ENCODE results near the gene GAS1.

The GAS1 gene

GRCh38 chr9:86924206-86924605, 23.1 kb downstream of the GAS1 start:
- intact Hi-C loops (cut with micrococcal nuclease): no loop called here
- Mint-ChIP-seq H3K36me3 (ENCODE audit: low read depth) (no peaks in the 10 kb centered on the region), H3K4me3 (no peak overlapping the region), H3K27me3 (peaks cover 7% of the 10 kb centered on the region), H3K27ac (no peak overlapping the region), H3K4me1 (ENCODE audit: low read depth) (no peaks in the 10 kb centered on the region), H3K9me3 (no peaks in the 10 kb centered on the region)

GRCh38 chr9:86921151-86921923, 26.0 kb downstream of the GAS1 start:
- intact Hi-C loops (cut with micrococcal nuclease): no loop called here
- H3K4me1 Mint-ChIP-seq (ENCODE audit: low read depth): no peaks in the 10 kb centered on the region

GRCh38 chr9:86918556-86918955, 28.8 kb downstream of the GAS1 start:
- no peaks in the 10 kb centered on the region for H3K27me3 Mint-ChIP-seq
- H3K4me1 Mint-ChIP-seq (ENCODE audit: low read depth): no peaks in the 10 kb centered on the region
- H3K36me3 Mint-ChIP-seq (ENCODE audit: low read depth): no peaks in the 10 kb centered on the region
- H3K27ac Mint-ChIP-seq: no peak overlapping the region
- intact Hi-C loops (cut with micrococcal nuclease): no loop called here
- H3K4me3 Mint-ChIP-seq: no peak overlapping the region
- no peaks in the 10 kb centered on the region for H3K9me3 Mint-ChIP-seq

More at GRCh38 chr9:86921151-86921923, 26.0 kb downstream of the GAS1 start:
- H3K9me3 Mint-ChIP-seq: no peaks in the 10 kb centered on the region
- H3K4me3 Mint-ChIP-seq: no peak overlapping the region
- peaks cover 3% of the 10 kb centered on the region for H3K27me3 Mint-ChIP-seq
- H3K27ac Mint-ChIP-seq: no peak overlapping the region
- H3K36me3 Mint-ChIP-seq (ENCODE audit: low read depth): no peaks in the 10 kb centered on the region

GRCh38 chr9:86912210-86912609, 35.1 kb downstream of the GAS1 start:
- Mint-ChIP-seq H3K27me3 (no peaks in the 10 kb centered on the region), H3K9me3 (peaks cover 10% of the 10 kb centered on the region), H3K4me3 (no peak overlapping the region), H3K36me3 (ENCODE audit: low read depth) (no peaks in the 10 kb centered on the region), H3K4me1 (ENCODE audit: low read depth) (no peaks in the 10 kb centered on the region), H3K27ac (no peak overlapping the region)
- intact Hi-C loops (cut with micrococcal nuclease): no loop called here

GRCh38 chr9:86909388-86909787, 37.9 kb downstream of the GAS1 start:
- H3K4me3 Mint-ChIP-seq: no peak overlapping the region

GRCh38 chr9:86908261-86908660, 39.0 kb downstream of the GAS1 start:
- Mint-ChIP-seq H3K27me3 (peaks cover 8% of the 10 kb centered on the region), H3K4me3 (no peak overlapping the region), H3K36me3 (ENCODE audit: low read depth) (no peaks in the 10 kb centered on the region), H3K9me3 (peaks cover 10% of the 10 kb centered on the region), H3K4me1 (ENCODE audit: low read depth) (no peaks in the 10 kb centered on the region), H3K27ac (no peak overlapping the region)
- intact Hi-C loops (cut with micrococcal nuclease): no loop called here

More at GRCh38 chr9:86909388-86909787, 37.9 kb downstream of the GAS1 start:
- H3K9me3 Mint-ChIP-seq: peaks cover 10% of the 10 kb centered on the region
- H3K4me1 Mint-ChIP-seq (ENCODE audit: low read depth): no peaks in the 10 kb centered on the region
- no peaks in the 10 kb centered on the region for H3K36me3 Mint-ChIP-seq (ENCODE audit: low read depth)
- no peak overlapping the region for H3K27ac Mint-ChIP-seq
- peaks cover 1% of the 10 kb centered on the region for H3K27me3 Mint-ChIP-seq
- intact Hi-C loops (cut with micrococcal nuclease): no loop called here

GRCh38 chr9:86907346-86907745, 40.0 kb downstream of the GAS1 start:
- H3K4me3 Mint-ChIP-seq: no peak overlapping the region
- H3K9me3 Mint-ChIP-seq: peaks cover 10% of the 10 kb centered on the region
- no peak overlapping the region for H3K27ac Mint-ChIP-seq
- H3K36me3 Mint-ChIP-seq (ENCODE audit: low read depth): no peaks in the 10 kb centered on the region
- peaks cover 17% of the 10 kb centered on the region for H3K27me3 Mint-ChIP-seq
- intact Hi-C loops (cut with micrococcal nuclease): no loop called here
- peaks cover 6% of the 10 kb centered on the region for H3K4me1 Mint-ChIP-seq (ENCODE audit: low read depth)

GRCh38 chr9:86903734-86904085, 43.6 kb downstream of the GAS1 start:
- H3K27me3 Mint-ChIP-seq: peaks cover 29% of the 10 kb centered on the region

GRCh38 chr9:86902991-86903733, 44.1 kb downstream of the GAS1 start:
- peaks cover 6% of the 10 kb centered on the region for H3K4me1 Mint-ChIP-seq (ENCODE audit: low read depth)
- H3K27ac Mint-ChIP-seq: no peak overlapping the region
- H3K9me3 Mint-ChIP-seq: no peaks in the 10 kb centered on the region
- intact Hi-C loops (cut with micrococcal nuclease): no loop called here
- H3K27me3 Mint-ChIP-seq: peaks cover 29% of the 10 kb centered on the region
- H3K4me3 Mint-ChIP-seq: no peak overlapping the region
- no peaks in the 10 kb centered on the region for H3K36me3 Mint-ChIP-seq (ENCODE audit: low read depth)

More at GRCh38 chr9:86903734-86904085, 43.6 kb downstream of the GAS1 start:
- Mint-ChIP-seq H3K4me1 (ENCODE audit: low read depth) (peaks cover 6% of the 10 kb centered on the region), H3K27ac (no peak overlapping the region), H3K9me3 (no peaks in the 10 kb centered on the region), H3K36me3 (ENCODE audit: low read depth) (no peaks in the 10 kb centered on the region), H3K4me3 (no peak overlapping the region)
- intact Hi-C loops (cut with micrococcal nuclease): no loop called here

- no peak overlapping the region for H3K27ac Mint-ChIP-seq
- no peaks in the 10 kb centered on the region for H3K9me3 Mint-ChIP-seq
- peaks cover 29% of the 10 kb centered on the region for H3K27me3 Mint-ChIP-seq
- intact Hi-C loops (cut with micrococcal nuclease): no loop called here
- H3K4me1 Mint-ChIP-seq (ENCODE audit: low read depth): peaks cover 6% of the 10 kb centered on the region
- H3K36me3 Mint-ChIP-seq (ENCODE audit: low read depth): no peaks in the 10 kb centered on the region
- no peak overlapping the region for H3K4me3 Mint-ChIP-seq
Measured at GRCh38 chr9:86902586-86902985, 44.7 kb downstream of the GAS1 start.

- H3K4me3 Mint-ChIP-seq: no peak overlapping the region
- H3K4me1 Mint-ChIP-seq (ENCODE audit: low read depth): peaks cover 6% of the 10 kb centered on the region
- no peaks in the 10 kb centered on the region for H3K9me3 Mint-ChIP-seq
- no peaks in the 10 kb centered on the region for H3K36me3 Mint-ChIP-seq (ENCODE audit: low read depth)
- no peak overlapping the region for H3K27ac Mint-ChIP-seq
- peaks cover 29% of the 10 kb centered on the region for H3K27me3 Mint-ChIP-seq
- intact Hi-C loops (cut with micrococcal nuclease): no loop called here
Measured at GRCh38 chr9:86902176-86902575, 45.1 kb downstream of the GAS1 start.

GRCh38 chr9:86901511-86901910, 45.8 kb downstream of the GAS1 start:
- intact Hi-C loops (cut with micrococcal nuclease): no loop called here
- Mint-ChIP-seq H3K9me3 (no peaks in the 10 kb centered on the region), H3K4me1 (ENCODE audit: low read depth) (peaks cover 6% of the 10 kb centered on the region), H3K27me3 (peaks cover 29% of the 10 kb centered on the region), H3K36me3 (ENCODE audit: low read depth) (no peaks in the 10 kb centered on the region), H3K27ac (no peak overlapping the region), H3K4me3 (no peak overlapping the region)
